ENCODE data around the gene TOMM6.
"Not testable (repeated sequence)": the region's sequence is repeated elsewhere in the genome, so short reads cannot be mapped to it uniquely, and the experiment has no call there.

The TOMM6 gene

GRCh38 chr6:41785689-41786450 lies 1.6 kb upstream of the TOMM6 start:
- DNase-seq: peak; percentile 12

- peak; percentile 88 for DNase-seq
Measured at GRCh38 chr6:41786451-41787218, 859 bp upstream of the TOMM6 start.

GRCh38 chr6:41789390-41789724 lies 1.9 kb downstream of the TOMM6 start:
- no peak for DNase-seq

GRCh38 chr6:41790045-41790444 lies 2.6 kb downstream of the TOMM6 start:
- no peak for DNase-seq

- DNase-seq: no peak
Measured at GRCh38 chr6:41791305-41791704, 3.8 kb downstream of the TOMM6 start.

- DNase-seq: no peak
Measured at GRCh38 chr6:41791984-41792383, 4.5 kb downstream of the TOMM6 start.

- no peak for DNase-seq
Measured at GRCh38 chr6:41796474-41796873, 9.0 kb downstream of the TOMM6 start.

- no peak for DNase-seq
Measured at GRCh38 chr6:41798901-41799558, 11.5 kb downstream of the TOMM6 start.

- DNase-seq: no peak
Measured at GRCh38 chr6:41799559-41799911, 12.0 kb downstream of the TOMM6 start.

GRCh38 chr6:41801380-41801779 lies 13.9 kb downstream of the TOMM6 start:
- no peak for DNase-seq

- no peak for DNase-seq
Measured at GRCh38 chr6:41805830-41806774, 18.6 kb downstream of the TOMM6 start.

- DNase-seq: no peak
Measured at GRCh38 chr6:41811095-41811494, 23.6 kb downstream of the TOMM6 start.

- DNase-seq: not testable (repeated sequence)
Measured at GRCh38 chr6:41811946-41812345, 24.5 kb downstream of the TOMM6 start.

GRCh38 chr6:41813469-41813868 lies 26.0 kb downstream of the TOMM6 start:
- DNase-seq: no peak

- no peak for DNase-seq
Measured at GRCh38 chr6:41813956-41814355, 26.5 kb downstream of the TOMM6 start.

- no peak for DNase-seq
Measured at GRCh38 chr6:41814629-41815028, 27.1 kb downstream of the TOMM6 start.

GRCh38 chr6:41815587-41815986 lies 28.1 kb downstream of the TOMM6 start:
- DNase-seq: no peak

- no peak for DNase-seq
Measured at GRCh38 chr6:41818271-41819054, 31.0 kb downstream of the TOMM6 start.

- DNase-seq: no peak
Measured at GRCh38 chr6:41821266-41821665, 33.8 kb downstream of the TOMM6 start.

GRCh38 chr6:41822021-41822420 lies 34.5 kb downstream of the TOMM6 start:
- DNase-seq: no peak

GRCh38 chr6:41823178-41823577 lies 35.7 kb downstream of the TOMM6 start:
- no peak for DNase-seq

All from midbrain (tissue), 1 donor.